Measurements from ENCODE around the gene NFATC2.
A peak's percentile ranks its signal among the peaks of the same experiment; 100 is the strongest.

The NFATC2 gene

GRCh38 chr20:51560550-51561307 is 18.2 kb upstream of the NFATC2 start:
- Histone ChIP-seq H3F3A (ENCODE audit: low read depth) (no peaks in the 10 kb centered on the region), H3K4me2 (ENCODE audit: low read depth, low read length, poor library complexity, severe bottlenecking) (no peak overlapping the region), H2AFZ (ENCODE audit: low read length) (no peak overlapping the region), H3K36me3 (ENCODE audit: insufficient read depth, low read length) (no peaks in the 10 kb centered on the region), H3K27me3 (ENCODE audit: insufficient read depth, low read length, poor library complexity, severe bottlenecking) (no peaks in the 10 kb centered on the region), H3K4me3 (ENCODE audit: low read length, poor library complexity, severe bottlenecking) (no peak overlapping the region), H4K20me1 (ENCODE audit: insufficient read depth, low read length, poor library complexity, severe bottlenecking) (no peaks in the 10 kb centered on the region), H3K9ac (ENCODE audit: low read depth, low read length, poor library complexity, severe bottlenecking) (no peak overlapping the region), H3K9me3 (ENCODE audit: insufficient read depth, low read depth, low read length) (no peaks in the 10 kb centered on the region), H3K9me2 (replicated peaks; ENCODE audit: low read depth, low read length) (no peaks in the 10 kb centered on the region), H3K79me2 (ENCODE audit: insufficient read depth, low read length) (no peaks in the 10 kb centered on the region), H3K4me1 (ENCODE audit: insufficient read depth, low read length, poor library complexity, severe bottlenecking) (peaks cover 3% of the 10 kb centered on the region)
- TF ChIP-seq CTCF (conservative IDR thresholded peaks at IDR 0.05; ENCODE audit: low read length) (no peak), EZH2phosphoT487 (IDR thresholded peaks at IDR 0.05; ENCODE audit: borderline replicate concordance) (no peak)

- H2AFZ ChIP-seq (ENCODE audit: low read length) = no peak overlapping the region
- no peaks in the 10 kb centered on the region for H3K9me3 ChIP-seq (ENCODE audit: insufficient read depth, low read depth, low read length)
- H3K9me2 ChIP-seq (replicated peaks; ENCODE audit: low read depth, low read length) = no peaks in the 10 kb centered on the region
- H3F3A ChIP-seq (ENCODE audit: low read depth) = no peaks in the 10 kb centered on the region
- TF ChIP-seq CTCF (conservative IDR thresholded peaks at IDR 0.05; ENCODE audit: low read length) (no peak), EZH2phosphoT487 (IDR thresholded peaks at IDR 0.05; ENCODE audit: borderline replicate concordance) (no peak)
- H3K27me3 ChIP-seq (ENCODE audit: insufficient read depth, low read length, poor library complexity, severe bottlenecking) = no peaks in the 10 kb centered on the region
- peaks cover 3% of the 10 kb centered on the region for H3K4me1 ChIP-seq (ENCODE audit: insufficient read depth, low read length, poor library complexity, severe bottlenecking)
- H3K79me2 ChIP-seq (ENCODE audit: insufficient read depth, low read length) = no peaks in the 10 kb centered on the region
- no peaks in the 10 kb centered on the region for H4K20me1 ChIP-seq (ENCODE audit: insufficient read depth, low read length, poor library complexity, severe bottlenecking)
- no peaks in the 10 kb centered on the region for H3K36me3 ChIP-seq (ENCODE audit: insufficient read depth, low read length)
- no peak overlapping the region for H3K9ac ChIP-seq (ENCODE audit: low read depth, low read length, poor library complexity, severe bottlenecking)
- H3K4me3 ChIP-seq (ENCODE audit: low read length, poor library complexity, severe bottlenecking) = no peak overlapping the region
- no peak overlapping the region for H3K4me2 ChIP-seq (ENCODE audit: low read depth, low read length, poor library complexity, severe bottlenecking)
Measured at GRCh38 chr20:51560042-51560441, 17.5 kb upstream of the NFATC2 start.

- H3K9me3 ChIP-seq (ENCODE audit: insufficient read depth, low read depth, low read length) = no peaks in the 10 kb centered on the region
- peak overlapping the region; percentile 69; the same call in 1 of the 2 replicates for H2AFZ ChIP-seq (ENCODE audit: low read length)
- H3K27me3 ChIP-seq (ENCODE audit: insufficient read depth, low read length, poor library complexity, severe bottlenecking) = no peaks in the 10 kb centered on the region
- H3K4me3 ChIP-seq (ENCODE audit: low read length, poor library complexity, severe bottlenecking) = no peak overlapping the region
- no peak overlapping the region for H3K9ac ChIP-seq (ENCODE audit: low read depth, low read length, poor library complexity, severe bottlenecking)
- no peaks in the 10 kb centered on the region for H3K9me2 ChIP-seq (replicated peaks; ENCODE audit: low read depth, low read length)
- no peaks in the 10 kb centered on the region for H3K36me3 ChIP-seq (ENCODE audit: insufficient read depth, low read length)
- TF ChIP-seq CTCF (conservative IDR thresholded peaks at IDR 0.05; ENCODE audit: low read length) = no peak
- TF ChIP-seq EZH2phosphoT487 (IDR thresholded peaks at IDR 0.05; ENCODE audit: borderline replicate concordance) = no peak
- H3K79me2 ChIP-seq (ENCODE audit: insufficient read depth, low read length) = no peaks in the 10 kb centered on the region
- H3K4me2 ChIP-seq (ENCODE audit: low read depth, low read length, poor library complexity, severe bottlenecking) = no peak overlapping the region
- no peaks in the 10 kb centered on the region for H3F3A ChIP-seq (ENCODE audit: low read depth)
- no peaks in the 10 kb centered on the region for H4K20me1 ChIP-seq (ENCODE audit: insufficient read depth, low read length, poor library complexity, severe bottlenecking)
- peaks cover 7% of the 10 kb centered on the region for H3K4me1 ChIP-seq (ENCODE audit: insufficient read depth, low read length, poor library complexity, severe bottlenecking)
Measured at GRCh38 chr20:51554538-51555165, 12.1 kb upstream of the NFATC2 start.
